Vagina (tissue), 2 donors: ENCODE data around the gene ADAM22. TPM values are rescaled to one million over a fixed set of nuclear protein-coding genes. Genes with fewer than 3 reads are reported as not detected.
"Not testable (repeated sequence)": the region's sequence is repeated elsewhere in the genome, so short reads cannot be mapped to it uniquely, and the experiment has no call there.

ENCODE experiments used
- DNase-seq, 2 donors: peaks; one replicate each; pipeline ENCODE4 v3.0.0-alpha.2; 2017; ENCODE audit errors: extremely low spot score in 2 of 2
- H3K27ac ChIP-seq: fragments of 200-600 bp; sonication (generic); one replicate; pipeline ENCODE4 v1.5.1; 2019
- H3K27me3 ChIP-seq: fragments of 200-600 bp; sonication (generic); one replicate; pipeline ENCODE4 v1.5.1; 2019
- H3K36me3 ChIP-seq, 2 donors: fragments of 200-600 bp; sonication (generic); one replicate each; pipeline ENCODE4 v1.5.1; 2017 to 2019
- H3K4me1 ChIP-seq: fragments of 200-600 bp; sonication (generic); one replicate; pipeline ENCODE4 v1.5.1; 2019
- H3K4me3 ChIP-seq, 2 donors: fragments of 200-600 bp; sonication (generic); 1 replicate in 1 of 2; 2 replicates in 1 of 2; pipeline ENCODE4 v1.5.1; 2016 to 2019
- H3K9me3 ChIP-seq: fragments of 200-600 bp; sonication (generic); one replicate; pipeline ENCODE4 v1.5.1; 2019
- CTCF ChIP-seq, 3 experiments: fragments of 450-650 bp in 2 of 3; fragments of 200-600 bp in 1 of 3; sonication (generic) in 1 of 3; IDR thresholded peaks; one replicate each; pipeline ENCODE4 v1.5.1; 2017 to 2019; ENCODE audit warnings: antibody characterized with exemption in 3 of 3, mild to moderate bottlenecking in 2 of 3, moderate library complexity in 2 of 3
- POLR2A ChIP-seq, 2 donors: fragments of 450-650 bp; IDR thresholded peaks; one replicate each; pipeline ENCODE4 v1.6.1; 2017; ENCODE audit warnings: antibody characterized with exemption in 2 of 2, mild to moderate bottlenecking in 2 of 2, moderate library complexity in 2 of 2
- POLR2AphosphoS5 ChIP-seq, 2 donors: sonication (generic); formaldehyde crosslinking; IDR thresholded peaks; one replicate each; pipeline ENCODE4 v1.9.0; 2017; ENCODE audit warnings: antibody characterized with exemption in 2 of 2, mild to moderate bottlenecking in 2 of 2, low read depth in 1 of 2; ENCODE audit not compliant: insufficient read depth in 1 of 2
- intact Hi-C: fragments of 100-400 bp; cut with DNase I; formaldehyde crosslinking; loops from one replicate; pipeline ENCODE4 v1.15.1; 2023
- total RNA-seq: library from RNA; depleted of rRNA; stranded (reverse); fragments of >200 nt; gene quantifications from one replicate; pipeline ENCODE4 v1.2.3, GENCODE V29; 2016

ADAM22 gene
- total RNA-seq, 1 donor from 2014 or later: 6.1 TPM

DNA sequence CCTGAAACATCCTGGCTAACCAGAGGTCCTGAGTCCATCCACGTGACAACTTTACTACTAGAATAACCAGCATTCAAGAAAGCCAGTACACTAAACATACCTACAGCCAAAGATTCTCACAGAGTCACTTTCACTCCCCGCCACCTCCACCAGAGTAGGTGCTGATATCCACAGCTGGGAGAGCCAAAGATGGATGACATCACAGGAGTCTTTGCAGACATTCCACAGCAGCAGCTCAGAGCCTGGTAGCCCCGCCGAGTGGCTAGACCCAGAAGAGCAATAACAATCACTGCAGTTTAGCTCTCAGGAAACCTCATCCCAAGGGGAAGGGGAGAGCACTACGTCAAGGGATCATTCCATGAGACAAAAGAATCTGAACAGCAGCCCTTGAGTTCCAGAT is 13.5 kb upstream of the ADAM22 start:
- Histone ChIP-seq H3K36me3 (no peaks in the 10 kb centered on the region), H3K9me3 (no peaks in the 10 kb centered on the region), H3K4me1 (no peaks in the 10 kb centered on the region), H3K4me3 (no peak overlapping the region), H3K27me3 (no peaks in the 10 kb centered on the region), H3K27ac (no peak overlapping the region)
- intact Hi-C loops: no loop called here
- no peak for TF ChIP-seq POLR2A (IDR thresholded peaks at IDR 0.05)
- TF ChIP-seq CTCF (IDR thresholded peaks at IDR 0.05): no peak
- no peak for TF ChIP-seq POLR2AphosphoS5 (IDR thresholded peaks at IDR 0.05; ENCODE audit: insufficient read depth in 1 of 2, low read depth in 1 of 2)
- DNase-seq: no peak

DNA sequence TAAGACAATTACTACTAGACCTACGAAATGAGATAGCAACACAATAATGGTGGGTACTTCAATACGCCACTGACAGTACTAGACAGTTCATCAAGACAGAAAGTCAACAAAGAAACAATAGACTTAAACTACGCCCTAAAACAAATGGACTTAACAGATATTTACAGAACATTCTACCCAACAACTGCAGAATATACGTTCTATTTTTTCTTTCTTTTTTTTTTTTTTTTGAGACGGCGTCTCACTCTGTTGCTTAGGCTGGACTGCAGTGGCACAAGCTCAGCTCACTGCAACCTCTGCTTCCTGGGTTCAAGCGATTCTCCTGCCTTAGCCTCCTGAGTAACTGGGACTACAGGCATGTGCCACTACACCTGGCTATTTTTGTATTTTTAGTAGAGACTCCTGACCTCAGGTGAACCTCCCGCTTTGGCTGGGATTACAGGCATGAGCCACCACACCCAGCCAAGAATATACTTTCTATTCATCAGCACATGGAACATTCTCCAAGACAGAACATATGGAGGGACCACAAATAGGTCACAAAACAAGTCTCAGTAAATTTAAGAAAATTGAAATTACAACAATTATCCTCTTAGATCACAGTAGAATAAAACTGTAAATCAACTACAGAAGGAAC is 11.2 kb upstream of the ADAM22 start:
- H3K27ac ChIP-seq, H3K27me3 ChIP-seq, DNase-seq, H3K4me1 ChIP-seq, intact Hi-C loops, H3K9me3 ChIP-seq, H3K36me3 ChIP-seq, H3K4me3 ChIP-seq: not testable (repeated sequence)

- Histone ChIP-seq H3K4me1 (no peaks in the 10 kb centered on the region), H3K9me3 (no peaks in the 10 kb centered on the region), H3K36me3 (no peaks in the 10 kb centered on the region), H3K4me3 (no peak overlapping the region), H3K27me3 (no peaks in the 10 kb centered on the region), H3K27ac (no peak overlapping the region)
- intact Hi-C loops: no loop called here
- TF ChIP-seq POLR2A (IDR thresholded peaks at IDR 0.05): no peak
- no peak for DNase-seq
Measured at GRCh38 chr7:87926581-87927461, 7.2 kb upstream of the ADAM22 start.

DNA sequence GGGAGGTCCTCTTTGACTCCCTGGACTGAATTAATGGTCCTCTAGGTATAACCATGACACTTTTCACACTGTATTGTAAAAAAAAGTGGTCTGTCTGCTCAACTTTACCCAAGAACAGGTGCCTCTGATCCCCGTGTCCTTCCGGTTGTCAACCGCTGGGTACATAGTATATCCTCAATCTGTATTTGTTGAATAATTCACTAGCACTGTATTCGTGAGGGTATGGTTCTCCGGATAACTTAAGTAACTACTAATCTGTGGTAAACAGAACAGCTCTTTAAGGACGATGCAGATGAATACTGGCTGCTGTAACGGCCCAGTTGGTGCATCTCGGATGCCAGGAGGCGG is 472 bp upstream of the ADAM22 start:
- intact Hi-C loops: no loop called here
- Histone ChIP-seq H3K4me1 (peaks cover 8% of the 10 kb centered on the region), H3K27me3 (no peaks in the 10 kb centered on the region), H3K36me3 (no peaks in the 10 kb centered on the region), H3K9me3 (no peaks in the 10 kb centered on the region), H3K27ac (peak overlapping the region; percentile 50), H3K4me3 (peak overlapping the region; percentile 70 to 82)
- no peak for TF ChIP-seq POLR2AphosphoS5 (IDR thresholded peaks at IDR 0.05; ENCODE audit: insufficient read depth in 1 of 2, low read depth in 1 of 2)
- TF ChIP-seq CTCF (IDR thresholded peaks at IDR 0.05): no peak
- no peak for TF ChIP-seq POLR2A (IDR thresholded peaks at IDR 0.05)
- no peak for DNase-seq

- H3K4me3 ChIP-seq: peak overlapping the region; percentile 70 to 82
- no peak for TF ChIP-seq CTCF (IDR thresholded peaks at IDR 0.05)
- no peak for TF ChIP-seq POLR2AphosphoS5 (IDR thresholded peaks at IDR 0.05; ENCODE audit: insufficient read depth in 1 of 2, low read depth in 1 of 2)
- TF ChIP-seq POLR2A (IDR thresholded peaks at IDR 0.05): no peak
- DNase-seq: no peak
- no peaks in the 10 kb centered on the region for H3K9me3 ChIP-seq
- peak overlapping the region; percentile 46 for H3K27ac ChIP-seq
- no peaks in the 10 kb centered on the region for H3K36me3 ChIP-seq
- no peaks in the 10 kb centered on the region for H3K27me3 ChIP-seq
- intact Hi-C loops: no loop called here
- peaks cover 8% of the 10 kb centered on the region for H3K4me1 ChIP-seq
Measured at GRCh38 chr7:87934699-87935383, 790 bp downstream of the ADAM22 start.

GRCh38 chr7:87935384-87935706 is 1.3 kb downstream of the ADAM22 start:
- Histone ChIP-seq H3K9me3 (no peaks in the 10 kb centered on the region), H3K4me1 (peaks cover 8% of the 10 kb centered on the region), H3K4me3 (peak overlapping the region; percentile 70 to 82), H3K27me3 (no peaks in the 10 kb centered on the region), H3K36me3 (no peaks in the 10 kb centered on the region), H3K27ac (no peak overlapping the region)
- intact Hi-C loops: no loop called here
- no peak for TF ChIP-seq POLR2AphosphoS5 (IDR thresholded peaks at IDR 0.05; ENCODE audit: insufficient read depth in 1 of 2, low read depth in 1 of 2)
- no peak for TF ChIP-seq CTCF (IDR thresholded peaks at IDR 0.05)
- no peak for TF ChIP-seq POLR2A (IDR thresholded peaks at IDR 0.05)
- no peak for DNase-seq
